Spleen (tissue), 11 donors: ENCODE results near the gene SLC28A1. TPM values are rescaled to one million over a fixed set of nuclear protein-coding genes. Genes with fewer than 3 reads are reported as not detected.
"Not testable (repeated sequence)": the region's sequence is repeated elsewhere in the genome, so short reads cannot be mapped to it uniquely, and the experiment has no call there.

ENCODE experiments used
- DNase-seq: peaks from one replicate; pipeline ENCODE4 v3.0.0-alpha.2; 2020
- H3K27ac ChIP-seq, 8 donors: fragments of 200-600 bp; sonication (generic) in 7 of 8; 1 replicate in 4 of 8; 2 replicates in 4 of 8; pipeline versions ENCODE4 v1.5.0 to v1.8.0; 2016 to 2021; ENCODE audit warnings: inconsistent platforms in 4 of 8, mild to moderate bottlenecking in 4 of 8, moderate library complexity in 1 of 8
- H3K27me3 ChIP-seq, 7 donors: fragments of 200-600 bp; sonication (generic) in 6 of 7; replicated peaks in 1 of 7; 1 replicate in 4 of 7; 2 replicates in 3 of 7; pipeline versions ENCODE4 v1.5.0 to v1.8.0; 2016 to 2021; ENCODE audit warnings: inconsistent platforms in 3 of 7, mild to moderate bottlenecking in 1 of 7
- H3K36me3 ChIP-seq, 6 donors: fragments of 200-600 bp; sonication (generic) in 5 of 6; 1 replicate in 4 of 6; 2 replicates in 2 of 6; pipeline versions ENCODE4 v1.5.0 to v1.8.0; 2016 to 2021; ENCODE audit warnings: inconsistent platforms in 2 of 6
- H3K4me1 ChIP-seq, 6 donors: fragments of 200-600 bp; sonication (generic) in 5 of 6; 1 replicate in 3 of 6; 2 replicates in 3 of 6; pipeline versions ENCODE4 v1.5.0 to v1.8.0; 2016 to 2021; ENCODE audit warnings: inconsistent platforms in 3 of 6
- H3K4me3 ChIP-seq, 8 donors: fragments of 200-600 bp; sonication (generic) in 7 of 8; 1 replicate in 4 of 8; 2 replicates in 4 of 8; pipeline versions ENCODE4 v1.5.0 to v1.8.0; 2016 to 2021; ENCODE audit warnings: inconsistent platforms in 4 of 8, mild to moderate bottlenecking in 4 of 8, moderate library complexity in 2 of 8
- H3K9me3 ChIP-seq, 8 donors: fragments of 200-600 bp; sonication (generic) in 7 of 8; 1 replicate in 4 of 8; 2 replicates in 4 of 8; pipeline versions ENCODE4 v1.5.0 to v1.8.0; 2016 to 2021; ENCODE audit warnings: inconsistent platforms in 4 of 8
- CTCF ChIP-seq, 11 experiments: fragments of 200-600 bp in 7 of 11; fragments of 450-650 bp in 4 of 11; sonication (generic) in 4 of 11; IDR thresholded peaks in 8 of 11; conservative IDR thresholded peaks in 3 of 11; 1 replicate in 7 of 11; 2 replicates in 4 of 11; pipeline versions ENCODE4 v1.4.0 to v1.8.0; 2016 to 2021; ENCODE audit warnings: antibody characterized with exemption in 11 of 11, inconsistent platforms in 4 of 11, mild to moderate bottlenecking in 1 of 11
- POLR2A ChIP-seq, 3 donors: fragments of 450-650 bp; IDR thresholded peaks; one replicate each; pipeline ENCODE4 v1.5.1; 2017; ENCODE audit warnings: antibody characterized with exemption in 3 of 3, mild to moderate bottlenecking in 1 of 3
- POLR2AphosphoS5 ChIP-seq, 3 donors: sonication (generic); formaldehyde crosslinking; IDR thresholded peaks; one replicate each; pipeline ENCODE4 v1.5.1; 2017; ENCODE audit warnings: antibody characterized with exemption in 3 of 3
- WGBS, 5 donors: extraction: QIAGEN DNeasy Blood & Tissue Kit in 3 of 5; methylation state at CpG; one replicate each; pipeline versions ENCODE4 v1.1.5 to v1.1.7; 2013 to 2018; 5-methylcytosine and 5-hydroxymethylcytosine counted together
- intact Hi-C: fragments of 100-400 bp; cut with DNase I; formaldehyde crosslinking; loops from one replicate; pipeline ENCODE4 v1.15.0; 2023; ENCODE audit warnings: low total_unique reads
- polyA plus RNA-seq, 3 donors: library from polyadenylated mRNA; stranded (reverse); fragments of 200-250 nt; gene quantifications; one replicate each; pipeline ENCODE4 v1.2.1, GENCODE V29; 2013
- total RNA-seq, 7 donors: library from RNA; depleted of rRNA in 3 of 7; stranded (reverse); fragments of >200 nt in 3 of 7; fragmentation: NEBNext Ultra II Directional in 4 of 7; extraction: Animal tissue kit (Norgen Biotek cat#: 25700) in 4 of 7; gene quantifications; one replicate each; pipeline versions ENCODE4 v1.1.0 to v1.2.1, GENCODE V29; 2016 to 2021
- donor health status: healthy with polysubstance abuse.
- donor health status: DM: no; HTN: no; CAD: no; lungs with moderate emphysema.
- donor health status: DM: no; HTN: no; CAD: no.
- donor health status: Bipolar disorder and iron deficiency.
- donor health status: healthy.
- donor health status: DM: no; HTN: no; CAD: no.
- donor health status: DM: yes; HTN: yes; CAD: no.

The SLC28A1 gene
- total and polyA plus RNA-seq, 10 donors: 0.10 to 0.29 (median 0.16) TPM; not detected in 7

- H3K4me3 ChIP-seq: no peak overlapping the region
- H3K36me3 ChIP-seq: no peaks in the 10 kb centered on the region
- H3K27me3 ChIP-seq: no peaks in the 10 kb centered on the region
- 82 to 91% (median 87%) methylated on average over 5 of the region's 5 CpGs for WGBS, 5 donors
- no peaks in the 10 kb centered on the region for H3K9me3 ChIP-seq
- no peak overlapping the region for H3K27ac ChIP-seq
- intact Hi-C loops: no loop called here
- peaks cover 0 to 6% (median 0%) of the 10 kb centered on the region in 6 donors for H3K4me1 ChIP-seq
- TF ChIP-seq CTCF (IDR thresholded peaks at IDR 0.05 in 8 of 11, conservative IDR thresholded peaks at IDR 0.05 in 3 of 11) (no peak), POLR2AphosphoS5 (IDR thresholded peaks at IDR 0.05) (no peak), POLR2A (IDR thresholded peaks at IDR 0.05) (no peak)
- no peak for DNase-seq
Measured at GRCh38 chr15:84874981-84875699, 9.3 kb upstream of the SLC28A1 start.

DNA sequence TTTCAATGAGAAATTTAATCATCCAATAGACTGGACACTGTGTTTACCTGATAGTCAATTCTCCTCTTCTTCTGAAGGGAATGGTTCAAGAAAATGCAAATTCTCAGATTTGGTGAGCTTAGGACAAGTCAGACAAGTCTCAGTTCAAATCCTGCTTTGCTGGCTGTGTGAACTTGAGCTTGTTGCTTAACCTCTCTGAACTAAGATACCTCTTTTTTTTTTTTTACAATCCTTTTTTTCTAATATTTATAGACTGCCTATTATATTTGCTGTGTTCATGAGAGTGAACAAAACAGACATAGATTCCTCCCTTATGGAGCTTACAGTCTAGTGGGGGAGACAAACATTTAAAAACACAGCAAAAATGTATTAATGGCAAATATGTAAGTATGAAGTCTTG is 8.2 kb upstream of the SLC28A1 start:
- H3K36me3 ChIP-seq: no peaks in the 10 kb centered on the region
- DNase-seq: no peak
- TF ChIP-seq POLR2AphosphoS5 (IDR thresholded peaks at IDR 0.05): no peak
- no peak for TF ChIP-seq POLR2A (IDR thresholded peaks at IDR 0.05)
- no peak for TF ChIP-seq CTCF (IDR thresholded peaks at IDR 0.05 in 8 of 11, conservative IDR thresholded peaks at IDR 0.05 in 3 of 11)
- H3K9me3 ChIP-seq: no peaks in the 10 kb centered on the region
- no peak overlapping the region for H3K4me3 ChIP-seq
- no peak overlapping the region for H3K27ac ChIP-seq
- intact Hi-C loops: no loop called here
- H3K4me1 ChIP-seq: peaks cover 0 to 6% (median 0%) of the 10 kb centered on the region in 6 donors
- H3K27me3 ChIP-seq: no peaks in the 10 kb centered on the region

- H3K4me3 ChIP-seq, H3K9me3 ChIP-seq, H3K36me3 ChIP-seq, DNase-seq, H3K27ac ChIP-seq, H3K4me1 ChIP-seq, intact Hi-C loops, H3K27me3 ChIP-seq: not testable (repeated sequence)
- 85 to 95% (median 89%) methylated on average over 3 of the region's 3 CpGs for WGBS, 5 donors
Measured at GRCh38 chr15:84877701-84878100, 6.8 kb upstream of the SLC28A1 start.

DNA sequence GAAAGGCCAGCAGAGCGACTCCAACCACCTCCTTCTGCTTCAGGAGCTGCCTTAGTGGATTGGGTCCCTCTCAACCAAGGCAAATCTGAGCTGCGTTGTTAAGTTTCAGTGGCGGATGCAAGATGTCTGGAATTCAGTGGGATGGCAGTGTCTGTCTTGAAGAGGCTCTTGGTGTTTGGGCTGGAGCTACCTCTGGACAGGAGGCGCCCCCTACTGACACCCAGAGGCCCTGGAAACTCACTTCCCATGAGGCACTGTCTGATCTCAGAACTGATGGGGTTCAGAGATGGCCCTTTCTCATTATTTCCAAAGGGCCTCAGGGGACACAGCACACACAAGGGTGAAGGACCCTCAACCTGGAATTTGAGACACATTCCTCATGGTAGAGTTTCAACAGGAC is 6.0 kb upstream of the SLC28A1 start:
- no peak for DNase-seq
- 41 to 78% (median 56%) methylated on average over 3 to 4 of the region's 4 CpGs for WGBS, 5 donors
- TF ChIP-seq POLR2A (IDR thresholded peaks at IDR 0.05) (no peak), CTCF (IDR thresholded peaks at IDR 0.05 in 8 of 11, conservative IDR thresholded peaks at IDR 0.05 in 3 of 11) (peak; percentile 22 to 77 (median 63)), POLR2AphosphoS5 (IDR thresholded peaks at IDR 0.05) (no peak)
- H3K27ac ChIP-seq: no peak overlapping the region
- no peaks in the 10 kb centered on the region for H3K36me3 ChIP-seq
- intact Hi-C loops: no loop called here
- no peaks in the 10 kb centered on the region for H3K9me3 ChIP-seq
- H3K4me3 ChIP-seq: no peak overlapping the region
- no peaks in the 10 kb centered on the region for H3K27me3 ChIP-seq
- H3K4me1 ChIP-seq: peaks cover 0 to 6% (median 0%) of the 10 kb centered on the region in 6 donors
